ENCODE results near the gene GPR42.
"Not testable (repeated sequence)": the region's sequence is repeated elsewhere in the genome, so short reads cannot be mapped to it uniquely, and the experiment has no call there.

GPR42 gene

GRCh38 chr19:35397064-35397463, 26.2 kb downstream of the GPR42 start:
- no peak for DNase-seq

- DNase-seq: no peak
These were observed 27.7 kb downstream of the GPR42 start for GRCh38 chr19:35398570-35398969.

GRCh38 chr19:35399231-35399630, 28.4 kb downstream of the GPR42 start:
- DNase-seq: no peak

DNA sequence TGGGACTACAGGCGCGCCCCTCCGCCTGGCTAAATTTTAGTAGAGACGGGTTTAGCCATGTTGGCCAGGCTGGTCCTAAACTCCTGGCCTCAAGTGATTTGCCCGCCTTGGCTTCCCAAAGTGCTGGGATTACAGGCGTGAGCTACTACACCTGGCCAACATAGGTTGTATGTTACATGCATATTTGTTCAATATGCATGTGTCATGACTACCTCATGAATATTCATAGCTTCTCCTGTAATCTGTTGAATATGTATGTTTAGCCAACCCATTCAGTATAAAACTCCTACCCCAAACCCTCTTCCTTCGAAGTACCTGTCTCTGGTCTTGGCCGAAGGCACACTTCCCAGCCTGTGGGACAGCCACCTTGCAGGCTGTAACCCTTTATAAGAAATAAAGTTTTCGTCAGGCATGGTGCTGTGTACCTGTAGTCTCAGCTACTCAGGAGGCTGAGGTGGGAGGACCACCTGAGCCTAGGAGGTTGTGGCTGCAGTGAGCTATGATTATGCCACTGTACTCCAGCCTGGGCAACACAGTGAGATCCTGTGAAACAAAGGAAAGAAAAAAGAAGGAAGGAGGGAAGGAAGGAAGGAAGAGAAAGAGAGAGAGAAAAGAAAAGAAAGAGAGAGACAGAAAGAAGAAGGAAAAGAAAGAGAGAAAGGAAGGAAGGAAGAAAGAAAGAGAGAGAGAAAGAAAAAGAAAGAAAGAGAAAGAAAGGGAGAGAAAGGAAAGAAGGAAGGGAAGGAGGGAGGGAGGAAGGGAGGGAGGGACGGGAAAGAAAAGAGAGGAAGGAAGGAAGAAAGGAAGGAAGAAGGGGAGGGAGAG, 29.3 kb downstream of the GPR42 start:
- no peak for DNase-seq

- no peak for DNase-seq
These were observed 29.9 kb downstream of the GPR42 start for GRCh38 chr19:35400773-35401100.

DNA sequence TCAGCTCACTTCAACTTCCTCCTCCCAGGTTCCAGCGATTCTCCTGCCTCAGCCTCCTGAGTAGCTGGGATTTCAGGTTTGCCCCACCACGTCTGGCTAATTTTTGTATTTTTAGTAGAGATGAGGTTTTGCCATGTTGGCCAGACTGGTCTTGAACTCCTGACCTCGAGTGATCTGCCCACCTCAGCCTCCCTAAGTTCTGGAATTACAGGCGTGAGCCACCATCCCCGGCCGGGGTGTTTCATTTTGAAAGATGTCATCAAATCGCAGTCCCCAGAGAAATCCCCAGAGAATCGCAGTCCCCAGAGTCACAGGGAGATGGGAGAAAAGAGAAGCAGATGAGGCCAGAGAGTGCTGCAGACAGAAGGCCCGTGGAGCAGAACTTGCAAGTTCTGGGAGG, 30.5 kb downstream of the GPR42 start:
- DNase-seq: not testable (repeated sequence)

DNA sequence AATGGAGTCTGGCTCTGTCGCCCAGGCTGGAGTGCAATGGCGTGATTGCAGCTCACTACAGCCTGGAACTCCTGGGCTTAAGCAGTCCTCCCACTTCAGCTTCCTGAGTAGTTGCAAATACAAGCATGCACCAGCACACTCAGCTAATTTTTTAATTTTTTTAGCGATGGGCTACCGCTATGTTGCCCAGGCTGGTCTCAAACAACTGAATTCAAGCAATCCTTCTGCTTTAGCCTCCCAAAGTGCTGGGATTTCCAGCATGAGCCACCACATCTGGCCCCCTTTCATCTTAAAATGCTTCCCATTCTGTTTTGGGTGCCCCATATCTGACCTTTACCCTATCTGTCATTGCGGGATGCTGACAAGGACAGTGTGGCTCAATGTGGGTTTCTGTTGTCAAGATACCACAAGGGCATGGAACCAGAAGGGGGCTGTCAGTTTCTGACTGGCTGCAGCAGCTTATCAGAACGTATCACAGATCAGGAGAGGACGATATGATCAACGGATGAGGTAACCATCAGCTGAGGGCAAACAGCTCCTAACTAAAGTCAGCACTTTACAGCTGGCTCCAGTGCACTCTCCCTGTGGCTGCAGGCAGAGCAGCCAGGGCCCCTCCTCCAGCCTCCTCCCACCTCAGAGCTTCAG, 32.4 kb downstream of the GPR42 start:
- no peak for DNase-seq

GRCh38 chr19:35404879-35405622, 34.2 kb downstream of the GPR42 start:
- DNase-seq: no peak

GRCh38 chr19:35407619-35408018, 36.8 kb downstream of the GPR42 start:
- no peak for DNase-seq

DNA sequence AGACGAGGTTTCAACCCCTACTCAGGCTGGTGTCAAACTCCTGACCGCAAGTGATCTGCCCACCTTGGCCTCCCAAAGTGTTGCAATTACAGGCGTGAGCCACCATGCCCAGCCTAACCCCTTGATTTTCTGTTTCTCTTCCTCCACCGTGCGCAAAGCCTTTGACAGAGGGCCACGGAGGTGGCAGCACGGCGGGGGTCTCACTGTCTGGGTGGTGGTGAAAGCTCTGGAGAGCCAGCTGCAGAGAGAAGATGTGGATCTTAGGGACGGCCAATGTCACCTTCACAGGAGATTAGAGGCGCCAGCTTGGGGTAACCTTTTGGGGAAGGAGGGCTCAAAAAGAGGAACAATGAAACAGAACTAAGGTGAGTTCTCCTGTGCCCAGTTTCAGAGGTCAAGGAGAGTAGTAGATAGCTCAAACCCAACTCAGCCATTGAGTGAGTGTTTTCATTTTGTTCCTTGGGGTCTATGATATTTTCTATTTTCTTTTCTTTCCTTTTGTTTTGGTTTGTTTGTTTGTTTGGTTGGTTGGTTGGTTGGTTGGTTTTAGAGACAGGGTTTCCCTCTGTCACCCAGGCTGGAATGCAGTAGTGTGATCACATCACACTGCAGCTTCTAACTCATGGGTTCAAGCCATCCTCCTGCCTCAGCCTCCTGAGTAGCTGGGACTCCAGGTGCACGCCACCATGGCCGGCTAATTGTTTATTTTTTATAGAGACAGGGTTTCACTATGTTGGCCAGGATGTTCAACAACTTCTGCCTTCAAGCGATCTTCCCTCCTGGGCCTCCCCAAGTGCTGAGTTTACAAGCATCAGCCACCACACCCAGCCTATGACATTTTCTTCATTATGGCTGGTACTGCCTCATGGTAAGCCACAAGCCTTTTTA, 37.7 kb downstream of the GPR42 start:
- DNase-seq: no peak

GRCh38 chr19:35409191-35409590, 38.3 kb downstream of the GPR42 start:
- DNase-seq: no peak

DNA sequence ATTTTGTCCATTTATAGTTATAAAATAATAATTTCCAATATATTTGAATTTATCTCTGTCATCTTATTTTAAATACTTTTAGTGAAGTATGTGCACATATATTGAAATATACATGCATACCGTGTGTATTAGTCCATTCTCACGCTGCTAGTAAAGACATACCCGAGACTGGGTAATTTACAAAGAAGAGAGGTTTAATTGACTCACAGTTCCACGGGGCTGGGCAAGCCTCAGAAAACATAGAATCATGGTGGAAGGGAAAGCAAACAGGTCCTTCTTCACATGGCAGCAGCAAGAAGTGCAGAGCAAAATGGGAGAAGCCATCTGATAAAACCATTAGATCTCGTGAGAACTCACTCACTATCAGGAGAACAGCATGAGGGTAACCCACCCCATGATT, 39.6 kb downstream of the GPR42 start:
- DNase-seq: no peak

GRCh38 chr19:35414442-35414841, 43.6 kb downstream of the GPR42 start:
- no peak for DNase-seq

DNA sequence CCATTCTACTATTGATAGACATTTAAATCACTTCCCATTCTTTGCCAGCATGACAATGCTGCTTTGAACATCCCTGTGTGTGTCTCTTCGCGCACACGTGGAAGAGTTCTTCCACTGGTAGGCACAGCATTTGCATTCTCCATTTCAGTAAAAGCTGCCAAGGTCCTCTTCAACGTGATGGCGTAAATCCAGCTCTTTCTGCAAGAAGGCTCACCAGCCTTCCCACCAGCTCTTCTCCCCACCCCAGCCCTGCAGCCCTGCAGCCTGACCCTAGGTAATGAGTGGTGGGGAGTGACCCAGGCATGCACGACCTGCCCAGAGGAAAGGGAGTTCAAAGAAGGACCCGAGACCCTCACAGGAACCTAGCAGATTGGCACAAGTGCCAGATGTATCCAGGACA, 45.5 kb downstream of the GPR42 start:
- no peak for DNase-seq

DNA sequence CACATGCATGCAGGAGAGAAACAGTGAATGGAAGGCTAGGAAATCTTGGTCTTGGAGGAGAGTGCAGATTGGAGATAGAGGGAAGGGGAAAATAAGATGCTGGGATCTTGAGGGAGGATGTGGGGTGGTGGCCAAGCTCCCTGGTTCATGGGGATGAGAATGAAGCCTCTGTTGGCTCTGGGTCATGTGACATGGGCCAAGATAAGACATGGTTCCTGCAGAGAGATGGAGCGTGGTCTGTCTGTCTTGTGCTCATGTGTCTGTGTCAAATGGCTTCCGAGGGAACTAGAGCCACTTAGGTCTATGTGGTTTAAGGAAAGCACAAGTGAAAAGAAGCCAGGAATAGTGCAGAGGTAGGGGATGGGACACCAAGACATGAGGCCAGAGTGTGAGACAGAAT, 46.4 kb downstream of the GPR42 start:
- no peak for DNase-seq

DNA sequence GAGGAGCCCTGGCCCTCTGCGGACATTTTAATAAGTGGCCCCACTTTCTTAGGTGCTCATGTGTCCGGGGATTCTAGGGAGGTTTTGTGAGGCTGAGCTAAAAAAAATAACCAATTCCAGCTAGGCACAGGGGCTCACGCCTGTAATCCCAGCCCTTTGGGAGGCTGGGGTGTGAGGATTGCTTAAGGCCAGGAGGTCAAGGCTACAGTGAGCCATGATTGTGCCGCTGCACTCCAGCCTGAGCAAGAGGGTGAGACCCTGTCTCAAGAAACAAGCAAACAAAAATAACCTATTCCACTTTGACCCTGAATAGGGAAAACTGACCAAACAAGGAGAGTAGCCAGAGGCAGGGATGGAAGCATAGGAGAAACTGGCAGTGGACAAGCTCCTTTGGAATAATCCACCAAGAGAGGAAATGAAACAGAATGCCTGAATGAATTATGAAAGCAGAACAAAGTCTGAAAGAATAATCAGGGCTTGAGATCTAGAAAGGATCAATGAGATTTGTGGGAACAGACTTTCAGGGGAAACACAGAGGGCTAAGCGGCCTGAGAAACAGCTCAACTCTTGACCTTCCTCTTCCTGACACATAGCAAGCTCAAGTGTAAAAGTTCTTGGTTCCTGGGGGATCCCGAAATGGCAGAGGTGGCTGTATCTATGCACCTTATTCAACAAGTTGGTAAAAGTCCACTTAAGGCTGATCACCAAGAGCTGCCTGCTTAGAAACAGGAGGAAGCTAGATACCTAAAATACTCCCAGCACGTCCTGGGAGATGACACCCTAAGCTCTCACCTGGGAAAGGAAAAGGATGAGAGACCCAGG, 47.1 kb downstream of the GPR42 start:
- no peak for DNase-seq

GRCh38 chr19:35419046-35419445, 48.2 kb downstream of the GPR42 start:
- no peak for DNase-seq

DNA sequence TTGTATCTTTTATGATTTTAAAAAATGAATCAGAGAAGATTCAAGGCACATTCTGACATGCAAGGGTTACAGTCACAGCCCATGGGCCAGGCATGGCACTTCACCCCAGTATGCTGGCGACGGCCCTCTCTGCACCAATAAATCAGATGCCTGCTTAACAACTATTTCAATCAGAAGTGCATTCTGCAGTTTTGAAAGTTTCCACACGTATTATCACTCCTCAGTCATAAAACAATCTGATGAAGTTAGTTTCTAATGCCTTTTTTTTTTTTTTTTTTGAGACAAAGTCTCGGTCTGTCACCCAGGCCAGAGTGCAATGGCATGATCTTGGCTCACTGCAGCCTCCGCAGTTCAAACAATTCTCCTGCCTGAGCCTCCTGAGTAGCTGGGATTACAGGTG, 48.9 kb downstream of the GPR42 start:
- DNase-seq: no peak

- no peak for DNase-seq
These were observed 50.5 kb downstream of the GPR42 start for GRCh38 chr19:35421362-35421761.

All from Kasumi-1 (cell line).